ENCODE results near the gene CFAP299. TPM values are rescaled to one million over a fixed set of nuclear protein-coding genes. Genes with fewer than 3 reads are reported as not detected.

The CFAP299 gene
- total and polyA plus RNA-seq, 2 of the 8 experiments (the other 6 are each of a cell fraction or from before 2014, with no cell fraction given), result not detected

DNA sequence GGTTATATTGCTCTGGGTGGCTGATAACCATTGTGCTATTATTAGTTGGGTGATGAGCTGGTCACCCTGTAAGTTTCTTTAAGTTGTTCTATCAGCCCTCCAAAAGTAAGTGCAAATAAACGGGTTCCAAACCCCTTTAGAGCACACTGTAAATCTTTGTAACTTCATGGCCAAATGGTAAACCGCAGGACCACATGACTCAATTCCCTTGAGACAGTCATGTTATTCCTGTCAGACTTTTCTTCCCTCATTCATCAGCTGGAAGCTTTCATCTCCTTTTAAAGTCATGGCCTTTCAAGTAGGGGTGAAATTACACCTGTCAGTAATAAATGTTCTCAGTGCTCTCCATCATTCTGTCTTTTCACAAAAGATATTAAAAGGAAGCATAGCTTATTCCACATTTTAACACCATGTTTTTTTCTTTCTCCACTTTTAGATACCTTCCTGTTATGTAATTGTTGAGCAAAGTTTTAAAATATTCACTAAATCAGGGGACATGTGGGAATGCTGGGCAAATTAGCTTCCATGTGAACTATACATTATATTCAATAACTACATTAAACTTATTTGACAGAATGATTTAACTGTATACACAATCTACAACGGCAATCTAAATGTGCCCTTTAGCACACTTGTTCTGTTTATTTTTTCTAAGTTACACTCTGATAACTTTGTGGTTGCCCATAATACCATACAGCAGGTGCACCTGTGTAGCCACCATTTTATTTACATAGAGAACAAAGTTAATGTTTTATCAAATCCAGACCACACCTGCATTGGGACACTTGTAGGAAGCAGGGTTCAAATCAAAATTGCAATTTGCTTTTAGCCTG, 275.5 kb downstream of the CFAP299 start:
- no peak for FAIRE-seq
- H2BK15ac ChIP-seq (ENCODE audit: low read length), result no peak overlapping the region
- no peak overlapping the region for H3K4me3 ChIP-seq (ENCODE audit: extremely low read depth in 1 of 4, insufficient read depth in 2 of 4, low read depth in 3 of 4, low read length in 4 of 4)
- H3K27me3 ChIP-seq (replicated peaks in 1 of 4; ENCODE audit: control insufficient read depth in 3 of 4, extremely low read depth in 1 of 4, insufficient read depth in 3 of 4, low read length in 3 of 4), result no peaks in the 10 kb centered on the region
- H2BK12ac ChIP-seq (ENCODE audit: low read depth, low read length), result no peak overlapping the region
- no peak overlapping the region for H2BK120ac ChIP-seq (replicated peaks; ENCODE audit: low read depth, low read length)
- H3K4ac ChIP-seq (replicated peaks; ENCODE audit: insufficient read length, low read depth, low read length), result no peak overlapping the region
- H3K18ac ChIP-seq (ENCODE audit: extremely low read depth, low read length), result no peak overlapping the region
- no peak overlapping the region for H2BK20ac ChIP-seq (ENCODE audit: low read length)
- no peak for DNase-seq (ENCODE audit: low read depth in 1 of 2, low spot score in 2 of 2)
- TF ChIP-seq SAP30 (IDR thresholded peaks at IDR 0.05; ENCODE audit: insufficient read depth, insufficient replicate concordance, low read length) (no peak), JUN (IDR thresholded peaks at IDR 0.05; ENCODE audit: low read depth, low read length) (no peak), CEBPB (IDR thresholded peaks at IDR 0.05; ENCODE audit: low read depth, low read length) (no peak), JUND (IDR thresholded peaks at IDR 0.05; ENCODE audit: low read length) (no peak), NRF1 (IDR thresholded peaks at IDR 0.05; ENCODE audit: low read depth, low read length) (no peak)
- TF ChIP-seq, protein P1, sequence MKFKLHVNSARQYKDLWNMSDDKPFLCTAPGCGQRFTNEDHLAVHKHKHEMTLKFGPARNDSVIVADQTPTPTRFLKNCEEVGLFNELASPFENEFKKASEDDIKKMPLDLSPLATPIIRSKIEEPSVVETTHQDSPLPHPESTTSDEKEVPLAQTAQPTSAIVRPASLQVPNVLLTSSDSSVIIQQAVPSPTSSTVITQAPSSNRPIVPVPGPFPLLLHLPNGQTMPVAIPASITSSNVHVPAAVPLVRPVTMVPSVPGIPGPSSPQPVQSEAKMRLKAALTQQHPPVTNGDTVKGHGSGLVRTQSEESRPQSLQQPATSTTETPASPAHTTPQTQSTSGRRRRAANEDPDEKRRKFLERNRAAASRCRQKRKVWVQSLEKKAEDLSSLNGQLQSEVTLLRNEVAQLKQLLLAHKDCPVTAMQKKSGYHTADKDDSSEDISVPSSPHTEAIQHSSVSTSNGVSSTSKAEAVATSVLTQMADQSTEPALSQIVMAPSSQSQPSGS (IDR thresholded peaks at IDR 0.05; ENCODE audit: low read length), result no peak
- no peak overlapping the region for H2AFZ ChIP-seq (ENCODE audit: low read length)
- no peak overlapping the region for H4K5ac ChIP-seq (ENCODE audit: insufficient read length, low read depth, low read length)
- H3K14ac ChIP-seq (ENCODE audit: insufficient read length), result no peak overlapping the region
- no peak overlapping the region for H4K91ac ChIP-seq (replicated peaks; ENCODE audit: insufficient read length, low read length)
- no peak overlapping the region for H3K4me2 ChIP-seq (ENCODE audit: insufficient read depth in 1 of 2, low read depth in 2 of 2, low read length in 2 of 2)
- H3K27ac ChIP-seq (ENCODE audit: low read depth, low read length), result no peak overlapping the region
- no peaks in the 10 kb centered on the region for H3K36me3 ChIP-seq (ENCODE audit: control insufficient read depth in 2 of 4, insufficient read depth in 4 of 4, low read length in 3 of 4)
- H3K4me1 ChIP-seq (replicated peaks in 1 of 4; ENCODE audit: control insufficient read depth in 3 of 4, insufficient read depth in 4 of 4, low read length in 3 of 4), result no peaks in the 10 kb centered on the region
- H3K23me2 ChIP-seq (ENCODE audit: low read depth, low read length), result no peaks in the 10 kb centered on the region
- no peaks in the 10 kb centered on the region for H4K20me1 ChIP-seq (replicated peaks in 1 of 2; ENCODE audit: control insufficient read depth in 1 of 2, insufficient read depth in 2 of 2, low read length in 2 of 2)
- H2AK5ac ChIP-seq (ENCODE audit: low read depth, low read length), result no peak overlapping the region
- ChIA-PET CTCF (ENCODE audit: partially characterized antibody) (interaction anchor here (0.6 to 1.4 kb wide), 2 partner anchors 245 to 1560 kb away, joined by 3 read pairs; no protein-coding TSS in a partner anchor), POLR2A (ENCODE audit: partially characterized antibody) (no interaction called here)
- H3K79me1 ChIP-seq (ENCODE audit: low read depth, low read length), result no peaks in the 10 kb centered on the region
- H3K9me3 ChIP-seq (ENCODE audit: insufficient read depth in 2 of 2, low read depth in 1 of 2, low read length in 1 of 2), result no peaks in the 10 kb centered on the region
- H3K79me2 ChIP-seq (ENCODE audit: control insufficient read depth in 1 of 2, insufficient read depth in 2 of 2, low read length in 2 of 2), result no peaks in the 10 kb centered on the region
- no peak overlapping the region for H3K23ac ChIP-seq (ENCODE audit: insufficient read length)
- H3K56ac ChIP-seq (replicated peaks; ENCODE audit: insufficient read length, low read depth, low read length), result no peak overlapping the region
- no peak overlapping the region for H3K9ac ChIP-seq (replicated peaks in 1 of 4; ENCODE audit: extremely low read depth in 1 of 4, low read depth in 3 of 4, low read length in 3 of 4)
- WGBS, 2 experiments (ENCODE audit: extremely low coverage in 1 of 2, insufficient coverage in 1 of 2, insufficient read length in 1 of 2, insufficient replicate concordance in 2 of 2, low coverage in 1 of 2, low lambda C conversion rate in 2 of 2, missing lambda C conversion rate in 1 of 2), result 97% methylated on average over 3 of the region's 3 CpGs; no CpG with 5 or more reads in 1 of the 2 experiments
- H2BK5ac ChIP-seq (ENCODE audit: low read depth, low read length), result no peak overlapping the region
- no peak overlapping the region for H4K8ac ChIP-seq (ENCODE audit: extremely low read depth, insufficient read depth, low read length)
